Activated naive CD4-positive, alpha-beta T cell (primary cell): ENCODE measurements around the gene TMEM178B.
"Not testable (repeated sequence)": the region's sequence is repeated elsewhere in the genome, so short reads cannot be mapped to it uniquely, and the experiment has no call there.

Experiments
- DNase-seq, 4 experiments: peaks; one replicate each; lab custom pipeline; 2025; lab: John Stamatoyannopoulos, UW

The TMEM178B gene

GRCh38 chr7:141073641-141074161, at the start of gene TMEM178B:
Gene TMEM178B, plus strand, starts transcription at chr7:141074064.
- no peak for DNase-seq

GRCh38 chr7:141024668-141025067, 49.2 kb upstream of the TMEM178B start:
- DNase-seq, result no peak

GRCh38 chr7:141027043-141027442, 46.8 kb upstream of the TMEM178B start:
- no peak for DNase-seq

- DNase-seq, result no peak
These were observed 45.1 kb upstream of the TMEM178B start for GRCh38 chr7:141028767-141029166.

GRCh38 chr7:141032539-141033323, 41.1 kb upstream of the TMEM178B start:
- not testable (repeated sequence) for DNase-seq

GRCh38 chr7:141038100-141038499, 35.8 kb upstream of the TMEM178B start:
- DNase-seq, result not testable (repeated sequence)

DNA sequence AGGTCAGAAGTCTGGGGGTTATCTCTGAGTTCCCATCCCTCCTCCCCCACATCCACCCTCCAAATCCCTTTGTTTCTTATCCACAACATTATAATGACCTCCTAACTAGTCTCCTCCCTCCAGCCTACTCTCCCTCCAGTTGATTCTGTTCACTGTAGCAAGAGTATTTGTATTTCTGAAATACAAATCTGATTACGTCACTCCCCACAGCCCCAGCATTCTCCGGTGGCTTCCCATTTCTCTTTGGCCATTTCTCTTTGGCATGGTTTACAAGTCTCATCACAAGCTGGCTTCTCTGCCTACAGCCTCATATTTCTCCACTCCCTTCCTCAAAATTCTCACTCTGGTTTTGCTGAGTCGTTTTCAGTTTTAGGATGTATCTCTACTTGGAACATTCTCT, 34.5 kb upstream of the TMEM178B start:
- DNase-seq, result no peak

- no peak for DNase-seq
These were observed 31.4 kb upstream of the TMEM178B start for GRCh38 chr7:141042222-141043193.

- no peak for DNase-seq
These were observed 30.2 kb upstream of the TMEM178B start for GRCh38 chr7:141043616-141044015.

DNA sequence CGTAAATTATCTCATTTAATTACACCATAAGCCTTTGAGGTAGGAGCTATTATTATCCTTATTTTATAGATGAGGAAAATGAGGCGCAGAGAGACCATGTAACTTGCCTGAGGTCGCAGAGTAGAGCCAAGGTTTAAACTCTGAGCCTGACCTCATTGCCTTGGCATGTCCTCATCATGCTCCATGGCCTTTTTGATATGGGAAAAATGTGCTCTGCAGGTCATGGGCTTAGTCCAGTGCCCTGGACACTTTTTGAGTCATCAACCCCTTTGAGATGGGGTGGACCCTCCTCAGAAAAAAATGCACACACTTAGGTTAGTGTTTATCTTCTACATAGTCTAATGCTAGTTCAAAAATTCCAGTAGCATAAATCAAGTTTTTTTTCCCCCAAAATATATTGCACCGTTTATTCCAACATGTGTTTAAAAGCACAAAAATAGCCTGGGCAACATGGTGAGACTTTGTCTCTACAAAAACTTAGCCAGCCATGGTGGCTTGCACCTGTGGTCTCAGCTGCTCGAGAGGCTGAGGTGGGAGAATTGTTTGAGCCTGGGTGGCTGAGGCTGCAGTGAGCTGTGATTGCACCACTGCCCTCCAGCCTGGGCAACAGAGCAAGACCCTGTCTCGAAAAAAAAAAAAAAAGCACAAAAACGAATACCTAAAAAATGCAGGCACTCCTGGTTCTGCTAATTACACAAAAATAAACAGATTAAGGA, 28.6 kb upstream of the TMEM178B start:
- no peak for DNase-seq

- DNase-seq, result no peak
These were observed 27.8 kb upstream of the TMEM178B start for GRCh38 chr7:141045842-141046620.

DNA sequence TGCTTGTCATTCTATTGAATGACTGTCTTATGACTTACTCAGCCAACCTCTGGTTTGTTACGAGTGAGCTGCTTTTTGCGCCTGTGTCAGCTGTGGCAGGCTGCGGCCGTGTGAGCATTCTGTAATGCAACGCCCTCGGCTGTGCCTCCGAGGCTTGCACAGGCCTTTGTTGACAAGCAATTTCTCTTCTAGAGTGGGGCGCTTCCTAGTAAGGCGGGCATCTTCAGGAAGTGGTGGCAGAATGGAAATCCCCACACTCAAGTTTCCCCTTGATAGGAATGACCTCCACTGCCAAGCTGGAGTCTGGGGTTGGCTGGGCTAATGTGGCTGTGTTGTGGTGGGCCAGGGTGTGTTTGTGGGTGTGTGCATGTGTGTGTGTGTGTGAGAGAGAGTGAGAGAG, 20.2 kb upstream of the TMEM178B start:
- DNase-seq, result peak in 1 of 4 experiments; percentile 13

DNA sequence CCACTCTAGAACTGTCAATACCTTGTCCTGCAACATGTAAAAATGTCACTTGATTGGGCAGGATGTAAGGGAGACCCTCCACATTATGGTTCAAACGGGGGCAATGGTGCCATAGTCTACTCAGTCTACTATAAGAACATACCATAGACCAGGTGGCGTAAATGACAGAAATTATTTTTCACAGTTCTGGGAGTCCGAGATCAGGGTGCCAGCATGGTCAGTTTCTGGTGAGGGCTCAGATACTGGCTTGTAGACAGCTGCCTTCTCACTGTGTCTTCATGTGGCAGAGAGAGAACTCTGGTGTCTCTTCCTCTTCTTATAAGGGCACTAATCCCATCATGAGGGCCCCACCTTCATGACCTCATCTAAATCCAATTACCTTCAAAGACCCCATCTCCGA, 18.7 kb upstream of the TMEM178B start:
- no peak for DNase-seq

DNA sequence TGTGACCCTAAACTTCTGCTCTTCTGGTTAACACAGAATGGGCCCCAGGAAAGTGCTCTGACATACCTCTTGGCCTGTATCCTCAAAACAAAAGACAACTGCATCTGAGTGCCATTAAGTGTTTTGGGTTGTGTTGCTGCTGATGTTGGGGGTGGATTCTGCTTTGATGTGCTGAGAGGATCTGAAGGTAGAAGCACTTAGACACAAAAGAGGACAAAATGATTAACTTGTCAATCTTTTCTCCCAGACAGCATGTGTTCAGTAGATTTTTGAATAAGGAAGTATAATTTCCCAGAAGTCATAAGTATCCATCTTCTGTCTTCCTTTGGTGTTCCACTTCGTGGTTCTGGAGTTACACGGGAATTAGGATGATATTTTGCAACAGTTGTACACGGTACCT, 16.1 kb upstream of the TMEM178B start:
- DNase-seq, result no peak

GRCh38 chr7:141067856-141068255, 6.0 kb upstream of the TMEM178B start:
- DNase-seq, result not testable (repeated sequence)

DNA sequence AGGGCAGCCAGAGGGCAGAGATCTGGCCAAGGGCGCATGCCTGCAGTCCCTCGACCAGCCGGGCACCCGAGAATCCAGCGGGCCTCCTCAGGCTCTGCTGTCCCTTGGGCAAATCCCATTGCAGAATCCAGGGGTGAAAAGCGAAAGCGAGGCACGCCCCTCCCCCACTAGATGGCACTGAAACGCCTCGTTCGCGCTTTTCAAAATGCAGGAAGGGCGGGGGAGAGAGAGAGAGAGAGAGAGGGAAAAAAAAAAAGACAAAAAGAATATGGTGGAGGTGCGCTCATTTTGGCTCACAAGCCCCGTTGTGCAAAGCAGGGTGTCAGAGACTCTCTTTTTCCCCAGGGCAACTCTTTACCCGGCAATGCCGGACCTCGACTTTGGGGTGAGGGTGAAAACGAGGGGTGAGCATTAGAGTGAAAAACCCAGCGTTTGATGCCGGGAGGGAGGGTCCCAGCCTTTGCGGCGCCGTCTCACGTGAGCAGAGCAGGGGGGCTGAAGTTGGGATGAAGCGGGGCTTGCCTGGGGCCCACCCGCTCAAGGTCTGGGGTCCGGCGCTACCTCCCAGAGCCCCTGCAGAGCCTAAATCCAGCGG, 2.5 kb upstream of the TMEM178B start:
- DNase-seq, result no peak

DNA sequence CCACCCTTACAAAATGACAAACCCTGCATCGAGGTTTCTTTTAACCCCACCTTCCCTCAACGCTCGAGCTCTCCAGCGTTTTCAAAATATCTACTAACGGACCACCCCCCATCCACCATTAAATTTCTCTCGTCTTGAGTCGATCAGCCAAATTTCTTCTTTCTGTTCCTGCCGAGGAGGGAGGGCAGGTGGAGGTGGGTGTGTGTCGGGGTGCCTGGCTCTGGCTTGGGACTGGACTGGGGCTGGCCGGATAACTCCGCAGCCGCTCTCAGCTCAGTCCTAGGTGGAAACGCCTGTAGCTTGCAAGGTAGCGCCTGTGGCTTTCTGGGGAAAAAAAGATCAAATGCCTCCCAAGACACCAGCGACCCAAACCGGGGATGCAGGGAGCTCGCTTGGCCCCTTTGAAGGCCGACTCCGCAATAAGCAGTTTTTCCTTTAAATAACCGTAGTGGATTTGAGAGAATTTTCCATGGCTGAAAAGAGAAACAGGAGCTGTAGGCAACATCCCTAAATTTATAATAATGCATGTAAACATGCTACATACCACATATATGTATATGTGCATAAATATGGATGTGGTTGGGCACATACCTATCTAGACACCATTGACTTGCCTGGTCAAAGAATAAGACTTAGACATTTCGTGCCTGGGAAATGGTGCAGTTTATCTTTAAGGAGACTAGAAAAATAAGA, 1.9 kb upstream of the TMEM178B start:
- no peak for DNase-seq

- DNase-seq, result no peak
These were observed 1.2 kb upstream of the TMEM178B start for GRCh38 chr7:141072548-141073172.

DNA sequence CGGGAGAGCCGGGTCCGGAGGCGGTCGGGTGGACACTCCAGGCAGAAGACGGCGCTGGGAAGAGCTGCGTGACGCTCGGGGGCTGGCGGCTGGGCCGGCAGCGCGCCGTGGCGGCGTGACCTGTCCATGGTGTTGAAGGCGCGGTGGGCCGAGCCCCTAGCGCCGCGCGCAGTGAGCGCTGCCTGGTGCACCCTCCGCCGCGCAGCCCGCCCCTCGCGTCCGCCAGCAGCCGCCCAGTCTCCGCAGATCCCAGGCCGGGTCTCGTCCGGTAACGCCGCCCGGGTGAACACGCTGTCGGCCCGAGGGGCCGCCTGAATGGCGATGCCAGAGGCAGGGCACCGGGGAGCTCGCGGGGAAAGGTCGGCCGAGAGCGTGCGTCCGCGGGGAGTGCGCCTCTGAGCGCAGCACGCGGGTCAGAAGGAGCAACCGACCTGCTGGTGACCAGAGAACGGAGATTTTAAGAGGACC, 657 bp upstream of the TMEM178B start:
- no peak for DNase-seq
